Psoas muscle (tissue), 8 donors: ENCODE measurements around the gene ABHD10. TPM values are rescaled to one million over a fixed set of nuclear protein-coding genes. Genes with fewer than 3 reads are reported as not detected.

Source experiments
- ATAC-seq, 4 donors: fragments of 200-7000 bp; cut with Tn5 transposase; one replicate each; pipeline ENCODE4 v1.9.1; 2020; ENCODE audit warnings: moderate library complexity in 3 of 4, mild to moderate bottlenecking in 2 of 4
- DNase-seq, 2 donors: peaks; one replicate each; pipeline ENCODE4 v3.0.0-alpha.2; 2020
- H3K27ac ChIP-seq: fragments of 200-600 bp; one replicate; pipeline ENCODE4 v1.8.0; 2022
- H3K27me3 ChIP-seq, 3 donors: fragments of 200-600 bp in 1 of 3; one replicate each; pipeline versions ENCODE4 v1.6.1 to v1.8.0; 2013 to 2022; ENCODE audit warnings: low read length in 2 of 3, mild to moderate bottlenecking in 2 of 3, moderate library complexity in 1 of 3; ENCODE audit not compliant: insufficient read depth in 3 of 3
- H3K36me3 ChIP-seq, 2 donors: fragments of 200-600 bp in 1 of 2; one replicate each; pipeline versions ENCODE4 v1.6.1 to v1.8.0; 2013 to 2022; ENCODE audit warnings: low read depth in 1 of 2, mild to moderate bottlenecking in 1 of 2, moderate library complexity in 1 of 2; ENCODE audit not compliant: insufficient read depth in 1 of 2
- H3K4me1 ChIP-seq: fragments of 200-600 bp; one replicate; pipeline ENCODE4 v1.8.0; 2022
- H3K4me3 ChIP-seq: fragments of 200-600 bp; one replicate; pipeline ENCODE4 v1.8.0; 2022; ENCODE audit warnings: mild to moderate bottlenecking
- H3K9me3 ChIP-seq: fragments of 200-600 bp; one replicate; pipeline ENCODE4 v1.8.0; 2022
- WGBS, 3 donors: extraction: QIAGEN DNeasy Blood & Tissue Kit; methylation state at CpG; one replicate each; pipeline versions ENCODE4 v1.1.6 to v1.1.7; 2013; 5-methylcytosine and 5-hydroxymethylcytosine counted together
- intact Hi-C, 2 donors: fragments of 100-400 bp; cut with DNase I; formaldehyde crosslinking; loops; one replicate each; pipeline versions ENCODE4 v1.11.0 to v1.14.2; 2022
- polyA plus RNA-seq, 3 donors: library from polyadenylated mRNA; stranded (reverse); fragments of 200-250 nt; gene quantifications; one replicate each; pipeline ENCODE4 v1.2.3, GENCODE V29; 2013
- total RNA-seq, 4 donors: library from RNA; stranded (reverse); fragmentation: NEBNext Ultra II Directional in 2 of 4; extraction: Animal tissue kit (Norgen Biotek cat#: 25700) in 2 of 4; gene quantifications; one replicate each; pipeline versions ENCODE4 v1.2.1 to v1.2.4, GENCODE V29; 2021 to 2023
- TF ChIP-seq, protein P1 (sequence below): fragments of 200-600 bp; IDR thresholded peaks from one replicate; pipeline ENCODE4 v1.8.0; 2022; ENCODE audit warnings: antibody characterized with exemption
- donor health status: healthy with polysubstance abuse.
- donor health status: DM: no; HTN: no; CAD: no; lungs with moderate emphysema.
- donor health status: Bipolar disorder and iron deficiency.
- donor health status: healthy.
- donor health status: DM: yes; HTN: yes; CAD: no.
- donor health status: DM: no; HTN: no; CAD: no.
- donor health status: DM: no; HTN: no; CAD: no.
- donor health status: DM: yes; HTN: yes; CAD: no.

The ABHD10 gene
- total and polyA plus RNA-seq, 7 donors: 6.1 to 17.1 (median 12.9) TPM

DNA sequence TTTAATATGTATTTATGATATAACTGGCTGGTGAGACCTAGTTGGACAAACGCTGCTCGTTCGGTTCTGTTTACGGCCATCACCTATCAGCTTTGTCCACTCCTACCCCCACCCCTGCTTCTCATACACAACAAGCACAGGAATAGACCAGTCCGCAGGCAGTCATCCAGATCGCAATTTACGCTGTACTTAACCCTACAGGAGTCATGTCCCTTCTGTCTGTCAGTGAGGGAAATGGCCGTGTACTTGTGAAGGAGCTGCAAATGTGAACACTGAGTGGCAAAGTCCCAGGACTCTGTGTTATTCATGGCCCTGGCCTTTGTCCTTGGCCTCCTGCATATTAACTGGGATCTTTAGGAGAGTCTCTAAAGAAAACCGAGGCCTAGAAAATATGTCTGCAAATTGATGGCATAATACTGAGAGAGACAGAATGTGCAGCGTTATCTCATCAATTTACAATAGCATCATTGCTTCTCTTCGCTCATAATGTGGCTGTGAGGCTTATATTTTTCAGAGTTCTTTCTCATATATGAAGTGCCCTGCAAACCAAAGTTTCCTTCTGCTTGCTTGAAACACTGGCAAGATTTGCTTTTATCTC, 7.2 kb upstream of the ABHD10 start:
- TF ChIP-seq, protein P1, sequence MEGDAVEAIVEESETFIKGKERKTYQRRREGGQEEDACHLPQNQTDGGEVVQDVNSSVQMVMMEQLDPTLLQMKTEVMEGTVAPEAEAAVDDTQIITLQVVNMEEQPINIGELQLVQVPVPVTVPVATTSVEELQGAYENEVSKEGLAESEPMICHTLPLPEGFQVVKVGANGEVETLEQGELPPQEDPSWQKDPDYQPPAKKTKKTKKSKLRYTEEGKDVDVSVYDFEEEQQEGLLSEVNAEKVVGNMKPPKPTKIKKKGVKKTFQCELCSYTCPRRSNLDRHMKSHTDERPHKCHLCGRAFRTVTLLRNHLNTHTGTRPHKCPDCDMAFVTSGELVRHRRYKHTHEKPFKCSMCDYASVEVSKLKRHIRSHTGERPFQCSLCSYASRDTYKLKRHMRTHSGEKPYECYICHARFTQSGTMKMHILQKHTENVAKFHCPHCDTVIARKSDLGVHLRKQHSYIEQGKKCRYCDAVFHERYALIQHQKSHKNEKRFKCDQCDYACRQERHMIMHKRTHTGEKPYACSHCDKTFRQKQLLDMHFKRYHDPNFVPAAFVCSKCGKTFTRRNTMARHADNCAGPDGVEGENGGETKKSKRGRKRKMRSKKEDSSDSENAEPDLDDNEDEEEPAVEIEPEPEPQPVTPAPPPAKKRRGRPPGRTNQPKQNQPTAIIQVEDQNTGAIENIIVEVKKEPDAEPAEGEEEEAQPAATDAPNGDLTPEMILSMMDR: no peak
- Histone ChIP-seq H3K9me3 (no peaks in the 10 kb centered on the region), H3K4me3 (no peak overlapping the region), H3K27ac (no peak overlapping the region), H3K36me3 (peaks cover 0 to 6% of the 10 kb centered on the region in 2 donors), H3K4me1 (peaks cover 3% of the 10 kb centered on the region), H3K27me3 (no peaks in the 10 kb centered on the region)
- intact Hi-C loops: loop anchor here in 1 of 2 donors (5.0 kb wide), 1 partner anchor 304 kb away; no protein-coding TSS in a partner anchor
- ATAC-seq (peak; percentile 52 to 81 (median 68)), DNase-seq (no peak)
- 60 to 67% (median 62%) methylated on average over 11 of the region's 11 CpGs for WGBS, 3 donors

GRCh38 chr3:111972891-111973290, 5.9 kb upstream of the ABHD10 start:
- 50 to 89% (median 69%) methylated on average over 3 of the region's 3 CpGs for WGBS, 3 donors
- no peaks in the 10 kb centered on the region for H3K9me3 ChIP-seq
- no peaks in the 10 kb centered on the region for H3K27me3 ChIP-seq
- DNase-seq (no peak), ATAC-seq (no peak)
- peaks cover 0 to 6% of the 10 kb centered on the region in 2 donors for H3K36me3 ChIP-seq
- no peak overlapping the region for H3K4me3 ChIP-seq
- intact Hi-C loops: loop anchor here in 1 of 2 donors (5.0 kb wide), 1 partner anchor 306 kb away; no protein-coding TSS in a partner anchor
- H3K4me1 ChIP-seq: peaks cover 3% of the 10 kb centered on the region
- H3K27ac ChIP-seq: no peak overlapping the region
- TF ChIP-seq, protein P1: no peak

- Histone ChIP-seq H3K27me3 (no peaks in the 10 kb centered on the region), H3K4me3 (no peak overlapping the region), H3K9me3 (no peaks in the 10 kb centered on the region), H3K36me3 (peaks cover 0 to 6% of the 10 kb centered on the region in 2 donors), H3K4me1 (peaks cover 7% of the 10 kb centered on the region), H3K27ac (no peak overlapping the region)
- TF ChIP-seq, protein P1: no peak
- no peak for ATAC-seq
- 80 to 93% (median 92%) methylated on average over 2 of the region's 2 CpGs for WGBS, 3 donors
- intact Hi-C loops: no loop called here
- no peak for DNase-seq
Measured at GRCh38 chr3:111975131-111975530, 3.7 kb upstream of the ABHD10 start.

GRCh38 chr3:111976254-111976653, 2.6 kb upstream of the ABHD10 start:
- Histone ChIP-seq H3K27ac (no peak overlapping the region), H3K4me3 (no peak overlapping the region), H3K9me3 (no peaks in the 10 kb centered on the region), H3K27me3 (no peaks in the 10 kb centered on the region), H3K36me3 (peaks cover 0 to 6% of the 10 kb centered on the region in 2 donors), H3K4me1 (peaks cover 9% of the 10 kb centered on the region)
- DNase-seq (no peak), ATAC-seq (no peak)
- intact Hi-C loops: no loop called here
- TF ChIP-seq, protein P1: no peak
- WGBS, 3 donors: 75 to 88% (median 78%) methylated on average over 2 of the region's 2 CpGs
